HepG2 (cell line): Measurements from ENCODE around the gene CMKLR1. TPM values are rescaled to one million over a fixed set of nuclear protein-coding genes. Genes with fewer than 3 reads are reported as not detected.

ENCODE experiments used
- ATAC-seq: fragments of 200-7000 bp; cut with Tn5 transposase; 3 replicates; pipeline ENCODE4 v1.9.1; 2020; ENCODE audit warnings: mild to moderate bottlenecking, moderate library complexity
- BruUV-seq: library from RNA; stranded (reverse); fragments of 400-500 nt; replicated peaks from 2 replicates; lab custom pipeline; 2021; lab: Mats Ljungman, UMichigan
- CTCF ChIA-PET: fragments of 300-600 bp; formaldehyde crosslinking; extraction: SDS; loops from one replicate; lab custom pipeline; 2021; ENCODE audit warnings: low total read pairs, inconsistent platforms, low intra/inter-chr PET ratio; lab: Yijun Ruan, JAX
- POLR2A ChIA-PET: fragments of 350-600 bp; sonication (Branson Sonifier 250); formaldehyde crosslinking; loops from one replicate; lab custom pipeline; 2020; ENCODE audit warnings: antibody characterized with exemption, inconsistent platforms; lab: Yijun Ruan, JAX
- DNase-seq: peaks from one replicate; pipeline ENCODE4 v3.0.0-alpha.2; 2015; ENCODE audit warnings: low spot score
- FAIRE-seq: peaks from 3 replicates; lab custom pipeline; 2011; peaks lifted over from hg19 to GRCh38; lab: Jason Lieb, UNC
- H2AFZ ChIP-seq: one replicate; pipeline ENCODE4 v1.6.1; 2011; ENCODE audit warnings: low read length, inconsistent platforms
- H3K27ac ChIP-seq: fragments of 300-600 bp; 3 replicates; pipeline ENCODE4 v1.8.0; 2011; ENCODE audit warnings: mixed run types, mild to moderate bottlenecking, mixed read lengths, low read length, inconsistent platforms; ENCODE audit not compliant: insufficient read depth; ENCODE audit errors: extremely low read length
- H3K27me3 ChIP-seq, 2 experiments: fragments of 200-600 bp in 1 of 2; 2 replicates in 1 of 2; 3 replicates in 1 of 2; pipeline versions ENCODE4 v1.6.0 to v1.8.0; 2011; ENCODE audit warnings: low read length in 2 of 2, mild to moderate bottlenecking in 2 of 2, moderate library complexity in 2 of 2, inconsistent platforms in 1 of 2; ENCODE audit not compliant: insufficient read depth in 2 of 2, control insufficient read depth in 1 of 2
- H3K36me3 ChIP-seq, 2 experiments: fragments of 200-600 bp in 1 of 2; replicated peaks in 1 of 2; 2 replicates in 1 of 2; 3 replicates in 1 of 2; pipeline versions ENCODE4 v1.5.1 to v1.8.0; 2011; ENCODE audit warnings: low read length in 2 of 2, inconsistent platforms in 1 of 2; ENCODE audit not compliant: insufficient read depth in 2 of 2, control insufficient read depth in 1 of 2
- H3K4me1 ChIP-seq: 2 replicates; pipeline ENCODE4 v1.5.1; 2012; ENCODE audit warnings: low read length, inconsistent platforms; ENCODE audit not compliant: insufficient read depth
- H3K4me2 ChIP-seq: 2 replicates; pipeline ENCODE4 v1.6.0; 2011; ENCODE audit warnings: low read depth, low read length, inconsistent platforms
- H3K4me3 ChIP-seq, 3 experiments: fragments of 200-600 bp in 1 of 3; sonication (generic), shearing (Covaris generic) in 1 of 3; replicated peaks in 1 of 3; 2 replicates each; pipeline ENCODE4 v1.5.1; 2011 to 2016; ENCODE audit warnings: low read length in 3 of 3, inconsistent platforms in 2 of 3, low read depth in 2 of 3, mild to moderate bottlenecking in 2 of 3, control low read depth in 1 of 3, mixed read lengths in 1 of 3; ENCODE audit not compliant: insufficient read depth in 1 of 3
- H3K79me2 ChIP-seq: one replicate; pipeline ENCODE4 v1.6.1; 2011; ENCODE audit warnings: low read length, inconsistent platforms; ENCODE audit not compliant: insufficient read depth
- H3K9ac ChIP-seq: 2 replicates; pipeline ENCODE4 v1.6.0; 2011; ENCODE audit warnings: mild to moderate bottlenecking, low read depth, low read length, inconsistent platforms; ENCODE audit not compliant: insufficient read depth
- H3K9me3 ChIP-seq: 2 replicates; pipeline ENCODE4 v1.5.1; 2012; ENCODE audit warnings: mild to moderate bottlenecking, low read length
- H4K20me1 ChIP-seq: 2 replicates; pipeline ENCODE4 v1.6.0; 2011; ENCODE audit warnings: inconsistent platforms, mild to moderate bottlenecking, low read length, moderate library complexity; ENCODE audit not compliant: insufficient read depth
- KDM2A ChIP-seq: sonication (generic); formaldehyde crosslinking; IDR thresholded peaks from 2 replicates; pipeline ENCODE4 v1.4.0; 2020; ENCODE audit warnings: low read depth, missing genetic modification reagents, borderline replicate concordance
- MNT ChIP-seq: fragments of 450-650 bp; IDR thresholded peaks from 2 replicates; pipeline ENCODE4 v1.6.1; 2016
- MTA3 ChIP-seq: sonication (generic); formaldehyde crosslinking; IDR thresholded peaks from 2 replicates; pipeline ENCODE4 v1.4.0; 2020; ENCODE audit warnings: missing genetic modification reagents
- SP1 ChIP-seq, 2 experiments: fragments of 450-650 bp in 1 of 2; sonication (generic) in 1 of 2; formaldehyde crosslinking in 1 of 2; IDR thresholded peaks; 2 replicates each; pipeline versions ENCODE4 v1.4.0 to v1.6.1; 2016 to 2020; ENCODE audit warnings: missing genetic modification reagents in 1 of 2
- ZFP36L2 ChIP-seq: sonication (generic); formaldehyde crosslinking; IDR thresholded peaks from 2 replicates; pipeline ENCODE4 v1.4.0; 2020; ENCODE audit warnings: missing genetic modification reagents
- ZNF337 ChIP-seq: sonication (generic); formaldehyde crosslinking; IDR thresholded peaks from 2 replicates; pipeline ENCODE4 v1.5.1; 2020; ENCODE audit warnings: missing genetic modification reagents, low read depth, mild to moderate bottlenecking, borderline replicate concordance
- ZNF510 ChIP-seq: sonication (generic); formaldehyde crosslinking; IDR thresholded peaks from 2 replicates; pipeline ENCODE4 v1.4.0; 2020; ENCODE audit warnings: low read depth, mild to moderate bottlenecking, missing genetic modification reagents
- ZNF746 ChIP-seq: sonication (generic); formaldehyde crosslinking; IDR thresholded peaks from 2 replicates; pipeline ENCODE4 v1.8.0; 2022; ENCODE audit warnings: mild to moderate bottlenecking, missing genetic modification reagents
- ZNF788 ChIP-seq: sonication (generic); formaldehyde crosslinking; IDR thresholded peaks from 2 replicates; pipeline ENCODE4 v1.5.0; 2020; ENCODE audit warnings: mild to moderate bottlenecking, missing genetic modification reagents, borderline replicate concordance
- WGBS: methylation state at CpG from one replicate; pipeline ENCODE4 v1.1.6; 2017; ENCODE audit warnings: low lambda C conversion rate; 5-methylcytosine and 5-hydroxymethylcytosine counted together
- in situ Hi-C: cut with HindIII; loops from 2 replicates; pipeline ENCODE4 v1.10.0; 2017; ENCODE audit warnings: low pct_unique_long_range_greater_than_20kb; ENCODE audit not compliant: extremely low pct_ligation_motif_present
- intact Hi-C: fragments of 100-400 bp; cut with micrococcal nuclease; formaldehyde crosslinking; loops from one replicate; pipeline ENCODE4 v1.10.0; 2022; ENCODE audit not compliant: unreplicated experiment
- polyA plus RNA-seq, 8 experiments: library from polyadenylated mRNA; depleted of rRNA in 3 of 8; stranded (reverse) in 7 of 8; unstranded in 1 of 8; fragments of >200 nt; fragmentation: Illumina TruSeq in 4 of 8; extraction: Trizol in 4 of 8; gene quantifications; 2 replicates each; pipeline versions ENCODE4 v1.2.1 to v1.2.3, GENCODE V29; 2011 to 2016; ENCODE audit warnings: low read depth in 4 of 8, missing spikeins in 1 of 8, mixed read lengths in 1 of 8; ENCODE audit not compliant: insufficient read depth in 1 of 8
- total RNA-seq, 5 experiments: library from RNA; depleted of rRNA; stranded (reverse); fragments of >200 nt; fragmentation: Illumina TruSeq; extraction: Trizol; gene quantifications; 2 replicates each; pipeline ENCODE4 v1.2.3, GENCODE V29; 2016; ENCODE audit warnings: low read depth in 1 of 5

The CMKLR1 gene
- total and polyA plus RNA-seq, 2 of the 13 experiments (the other 11 are each of a cell fraction or from before 2014, with no cell fraction given): not detected

GRCh38 chr12:108254030-108254429 is 85.1 kb downstream of the CMKLR1 start:
- Histone ChIP-seq H4K20me1 (no peaks in the 10 kb centered on the region), H3K79me2 (no peaks in the 10 kb centered on the region), H2AFZ (no peak overlapping the region), H3K9me3 (no peaks in the 10 kb centered on the region), H3K4me2 (no peak overlapping the region), H3K27ac (no peak overlapping the region), H3K9ac (no peak overlapping the region), H3K27me3 (peaks cover 1 to 18% of the 10 kb centered on the region in 2 experiments; a peak in 4 of 5 replicates), H3K4me1 (no peaks in the 10 kb centered on the region), H3K4me3 (no peak overlapping the region), H3K36me3 (no peaks in the 10 kb centered on the region)
- CTCF ChIA-PET: no interaction called here
- in situ Hi-C loops (no loop called here), intact Hi-C loops (no loop called here)
- WGBS: 3% methylated on average over 5 of the region's 5 CpGs
- TF ChIP-seq MTA3 (CRISPR knock-in tag) (no peak), KDM2A (no peak), MNT (no peak), ZNF746 (CRISPR knock-in tag) (no peak), SP1 (IDR thresholded peaks at IDR 0.05) (no peak), SP1 (CRISPR knock-in tag; IDR thresholded peaks at IDR 0.05) (no peak), ZNF337 (no peak)
- no TSS peak for BruUV-seq
- FAIRE-seq (no peak), ATAC-seq (no peak), DNase-seq (no peak)
- POLR2A ChIA-PET: no interaction called here

GRCh38 chr12:108253540-108253939 is 85.6 kb downstream of the CMKLR1 start:
- ATAC-seq: no peak
- no peak overlapping the region for H3K4me3 ChIP-seq
- in situ Hi-C loops: no loop called here
- no peaks in the 10 kb centered on the region for H3K9me3 ChIP-seq
- no peak for DNase-seq
- H3K27ac ChIP-seq: no peak overlapping the region
- peaks cover 1 to 18% of the 10 kb centered on the region in 2 experiments; a peak in 4 of 5 replicates for H3K27me3 ChIP-seq
- no peak overlapping the region for H3K9ac ChIP-seq
- TF ChIP-seq ZNF788 (CRISPR knock-in tag) (no peak), ZFP36L2 (CRISPR knock-in tag) (no peak), ZNF510 (CRISPR knock-in tag) (no peak)
- TF ChIP-seq, all 625 proteins: peak for 0
- ChIA-PET CTCF (no interaction called here), POLR2A (no interaction called here)
- intact Hi-C loops: no loop called here
- FAIRE-seq: no peak
- H3K4me2 ChIP-seq: no peak overlapping the region
- no TSS peak for BruUV-seq
- no peaks in the 10 kb centered on the region for H3K79me2 ChIP-seq
- WGBS: 0% methylated on average over 4 of the region's 4 CpGs
- no peaks in the 10 kb centered on the region for H3K4me1 ChIP-seq
- no peak overlapping the region for H2AFZ ChIP-seq
- no peaks in the 10 kb centered on the region for H3K36me3 ChIP-seq
- no peaks in the 10 kb centered on the region for H4K20me1 ChIP-seq
